Sigmoid colon (tissue), 7 donors: ENCODE data around the gene GINM1. TPM values are rescaled to one million over a fixed set of nuclear protein-coding genes. Genes with fewer than 3 reads are reported as not detected.

Source experiments
- DNase-seq: peaks from one replicate; pipeline ENCODE4 v3.0.0-alpha.2; 2019
- H3K27ac ChIP-seq, 4 donors: fragments of 200-600 bp; sonication (generic); one replicate each; pipeline ENCODE4 v1.5.1; 2016 to 2019; ENCODE audit warnings: mild to moderate bottlenecking in 1 of 4
- H3K27me3 ChIP-seq, 3 donors: fragments of 200-600 bp; sonication (generic); one replicate each; pipeline ENCODE4 v1.5.1; 2019; ENCODE audit warnings: mild to moderate bottlenecking in 1 of 3
- H3K36me3 ChIP-seq, 4 donors: fragments of 200-600 bp; sonication (generic); one replicate each; pipeline ENCODE4 v1.5.1; 2016 to 2019
- H3K4me1 ChIP-seq, 4 donors: fragments of 200-600 bp; sonication (generic); one replicate each; pipeline ENCODE4 v1.5.1; 2017 to 2019
- H3K4me3 ChIP-seq, 4 donors: fragments of 200-600 bp; sonication (generic); one replicate each; pipeline ENCODE4 v1.5.1; 2017 to 2019; ENCODE audit warnings: mild to moderate bottlenecking in 2 of 4, moderate library complexity in 1 of 4
- H3K9me3 ChIP-seq, 4 donors: fragments of 200-600 bp in 3 of 4; sonication (generic) in 3 of 4; one replicate each; pipeline versions ENCODE4 v1.5.1 to v1.6.1; 2013 to 2019
- CTCF ChIP-seq, 4 experiments: fragments of 450-650 bp in 3 of 4; fragments of 200-600 bp in 1 of 4; IDR thresholded peaks; one replicate each; pipeline ENCODE4 v1.5.1; 2016 to 2019; ENCODE audit warnings: antibody characterized with exemption in 4 of 4, mild to moderate bottlenecking in 3 of 4, moderate library complexity in 2 of 4
- EP300 ChIP-seq, 4 donors: sonication (generic); formaldehyde crosslinking; IDR thresholded peaks; one replicate each; pipeline ENCODE4 v1.6.1; 2017; ENCODE audit warnings: antibody characterized with exemption in 4 of 4
- POLR2A ChIP-seq, 2 donors: fragments of 450-650 bp; IDR thresholded peaks; one replicate each; pipeline ENCODE4 v1.6.1; 2016; ENCODE audit warnings: antibody characterized with exemption in 2 of 2, mild to moderate bottlenecking in 2 of 2, moderate library complexity in 2 of 2
- POLR2AphosphoS5 ChIP-seq, 4 donors: sonication (generic); formaldehyde crosslinking; IDR thresholded peaks; one replicate each; pipeline ENCODE4 v1.6.1; 2017; ENCODE audit warnings: antibody characterized with exemption in 4 of 4
- WGBS, 2 donors: extraction: QIAGEN DNeasy Blood & Tissue Kit; methylation state at CpG; one replicate each; pipeline ENCODE4 v1.1.7; 2013; 5-methylcytosine and 5-hydroxymethylcytosine counted together
- intact Hi-C: fragments of 100-400 bp; cut with DNase I; formaldehyde crosslinking; loops from one replicate; pipeline ENCODE4 v1.15.1; 2023
- polyA plus RNA-seq, 3 donors: library from polyadenylated mRNA; stranded (reverse); fragments of 200-250 nt; gene quantifications; one replicate each; pipeline ENCODE4 v1.2.3, GENCODE V29; 2013
- total RNA-seq, 4 donors: library from RNA; depleted of rRNA; stranded (reverse); fragments of >200 nt; gene quantifications; one replicate each; pipeline ENCODE4 v1.1.0, GENCODE V29; 2016
- donor health status: healthy with polysubstance abuse.
- donor health status: Bipolar disorder and iron deficiency.
- donor health status: healthy.

GINM1 gene
- total and polyA plus RNA-seq, 7 donors = 15.5 to 82.4 (median 61.6) TPM

- DNase-seq = no peak
- TF ChIP-seq POLR2A (IDR thresholded peaks at IDR 0.05) = no peak
- TF ChIP-seq POLR2AphosphoS5 (IDR thresholded peaks at IDR 0.05) = no peak
- TF ChIP-seq EP300 (IDR thresholded peaks at IDR 0.05) = no peak
- TF ChIP-seq CTCF (IDR thresholded peaks at IDR 0.05) = no peak
- peaks cover 0 to 31% (median 23%) of the 10 kb centered on the region in 4 donors for H3K4me1 ChIP-seq
- intact Hi-C loops = loop anchor here (2.0 to 10.0 kb wide), 3 partner anchors 22 to 380 kb away; partner anchors contain the start of genes GINM1, KATNA1 and RAET1G
- H3K27me3 ChIP-seq = no peaks in the 10 kb centered on the region
- H3K27ac ChIP-seq = peak overlapping the region; percentile 94 to 99 (median 98)
- H3K9me3 ChIP-seq = no peaks in the 10 kb centered on the region
- 8 to 31% methylated on average over 12 of the region's 12 CpGs for WGBS, 2 donors
- peak overlapping the region; percentile 78 to 99 (median 88) for H3K4me3 ChIP-seq
- H3K36me3 ChIP-seq = peaks cover 0 to 13% (median 9%) of the 10 kb centered on the region in 4 donors
These were observed 21.4 kb upstream of the GINM1 start for GRCh38 chr6:149544646-149545257.

GRCh38 chr6:149545258-149545753, 20.9 kb upstream of the GINM1 start:
- no peak for TF ChIP-seq POLR2AphosphoS5 (IDR thresholded peaks at IDR 0.05)
- TF ChIP-seq CTCF (IDR thresholded peaks at IDR 0.05) = no peak
- no peak for TF ChIP-seq POLR2A (IDR thresholded peaks at IDR 0.05)
- no peak for TF ChIP-seq EP300 (IDR thresholded peaks at IDR 0.05)
- Histone ChIP-seq H3K27ac (peak overlapping the region; percentile 94 to 99 (median 98)), H3K4me3 (peak overlapping the region; percentile 78 to 99 (median 88)), H3K9me3 (no peaks in the 10 kb centered on the region), H3K27me3 (no peaks in the 10 kb centered on the region), H3K36me3 (peaks cover 0 to 8% (median 4%) of the 10 kb centered on the region in 4 donors), H3K4me1 (peaks cover 0 to 31% (median 23%) of the 10 kb centered on the region in 4 donors)
- 0% methylated on average over 16 of the region's 16 CpGs for WGBS, 2 donors
- intact Hi-C loops = loop anchor here (2.0 to 10.0 kb wide), 3 partner anchors 21 to 379 kb away; partner anchors contain the start of genes GINM1, KATNA1 and RAET1G
- DNase-seq = peak; percentile 70

- no peaks in the 10 kb centered on the region for H3K9me3 ChIP-seq
- intact Hi-C loops = loop anchor here (2.0 to 10.0 kb wide), 3 partner anchors 21 to 379 kb away; partner anchors contain the start of genes GINM1, KATNA1 and RAET1G
- 0% methylated on average over 71 of the region's 71 CpGs for WGBS, 2 donors
- peaks cover 0 to 31% (median 23%) of the 10 kb centered on the region in 4 donors for H3K4me1 ChIP-seq
- H3K27ac ChIP-seq = peak within 1 kb of the TSS; percentile 94 to 99 (median 98)
- TF ChIP-seq POLR2A (IDR thresholded peaks at IDR 0.05) = peak; percentile 85 to 86
- peak in 3 of 4 donors; percentile 17 to 89 (median 35) for TF ChIP-seq EP300 (IDR thresholded peaks at IDR 0.05)
- TF ChIP-seq POLR2AphosphoS5 (IDR thresholded peaks at IDR 0.05) = peak; percentile 96 to 98 (median 97)
- peak; percentile 49 to 87 (median 70) for TF ChIP-seq CTCF (IDR thresholded peaks at IDR 0.05)
- H3K4me3 ChIP-seq = peak within 1 kb of the TSS; percentile 78 to 99 (median 88)
- H3K36me3 ChIP-seq = peaks cover 0 to 2% (median under 1%) of the 10 kb centered on the region in 4 donors
- peak; percentile 98 for DNase-seq
- H3K27me3 ChIP-seq = no peaks in the 10 kb centered on the region
These were observed 20.3 kb upstream of the GINM1 start, which contains the start of gene PPIL4 for GRCh38 chr6:149545754-149546471. PPIL4 (minus strand) TSS chr6:149546043; CDS start chr6:149546005, 38 bp downstream.

- Histone ChIP-seq H3K4me3 (no peak overlapping the region), H3K4me1 (no peaks in the 10 kb centered on the region), H3K27ac (no peak overlapping the region), H3K36me3 (no peaks in the 10 kb centered on the region), H3K9me3 (no peaks in the 10 kb centered on the region), H3K27me3 (no peaks in the 10 kb centered on the region)
- no peak for TF ChIP-seq CTCF (IDR thresholded peaks at IDR 0.05)
- intact Hi-C loops = no loop called here
- no peak for DNase-seq
- WGBS, 2 donors = 73 to 83% methylated on average over 5 of the region's 5 CpGs
These were observed 14.3 kb upstream of the GINM1 start for GRCh38 chr6:149551920-149552319.
